Sigmoid colon (tissue), 7 donors: ENCODE measurements around the gene CGB5. TPM values are rescaled to one million over a fixed set of nuclear protein-coding genes. Genes with fewer than 3 reads are reported as not detected.

Experiments used
- DNase-seq: peaks from one replicate; pipeline ENCODE4 v3.0.0-alpha.2; 2019
- H3K27ac ChIP-seq, 4 donors: fragments of 200-600 bp; sonication (generic); one replicate each; pipeline ENCODE4 v1.5.1; 2016 to 2019; ENCODE audit warnings: mild to moderate bottlenecking in 1 of 4
- H3K27me3 ChIP-seq, 3 donors: fragments of 200-600 bp; sonication (generic); one replicate each; pipeline ENCODE4 v1.5.1; 2019; ENCODE audit warnings: mild to moderate bottlenecking in 1 of 3
- H3K36me3 ChIP-seq, 4 donors: fragments of 200-600 bp; sonication (generic); one replicate each; pipeline ENCODE4 v1.5.1; 2016 to 2019
- H3K4me1 ChIP-seq, 4 donors: fragments of 200-600 bp; sonication (generic); one replicate each; pipeline ENCODE4 v1.5.1; 2017 to 2019
- H3K4me3 ChIP-seq, 4 donors: fragments of 200-600 bp; sonication (generic); one replicate each; pipeline ENCODE4 v1.5.1; 2017 to 2019; ENCODE audit warnings: mild to moderate bottlenecking in 2 of 4, moderate library complexity in 1 of 4
- H3K9me3 ChIP-seq, 4 donors: fragments of 200-600 bp in 3 of 4; sonication (generic) in 3 of 4; one replicate each; pipeline versions ENCODE4 v1.5.1 to v1.6.1; 2013 to 2019
- CTCF ChIP-seq, 4 experiments: fragments of 450-650 bp in 3 of 4; fragments of 200-600 bp in 1 of 4; IDR thresholded peaks; one replicate each; pipeline ENCODE4 v1.5.1; 2016 to 2019; ENCODE audit warnings: antibody characterized with exemption in 4 of 4, mild to moderate bottlenecking in 3 of 4, moderate library complexity in 2 of 4
- EP300 ChIP-seq, 4 donors: sonication (generic); formaldehyde crosslinking; IDR thresholded peaks; one replicate each; pipeline ENCODE4 v1.6.1; 2017; ENCODE audit warnings: antibody characterized with exemption in 4 of 4
- POLR2A ChIP-seq, 2 donors: fragments of 450-650 bp; IDR thresholded peaks; one replicate each; pipeline ENCODE4 v1.6.1; 2016; ENCODE audit warnings: antibody characterized with exemption in 2 of 2, mild to moderate bottlenecking in 2 of 2, moderate library complexity in 2 of 2
- POLR2AphosphoS5 ChIP-seq, 4 donors: sonication (generic); formaldehyde crosslinking; IDR thresholded peaks; one replicate each; pipeline ENCODE4 v1.6.1; 2017; ENCODE audit warnings: antibody characterized with exemption in 4 of 4
- WGBS, 2 donors: extraction: QIAGEN DNeasy Blood & Tissue Kit; methylation state at CpG; one replicate each; pipeline ENCODE4 v1.1.7; 2013; 5-methylcytosine and 5-hydroxymethylcytosine counted together
- intact Hi-C: fragments of 100-400 bp; cut with DNase I; formaldehyde crosslinking; loops from one replicate; pipeline ENCODE4 v1.15.1; 2023
- polyA plus RNA-seq, 3 donors: library from polyadenylated mRNA; stranded (reverse); fragments of 200-250 nt; gene quantifications; one replicate each; pipeline ENCODE4 v1.2.3, GENCODE V29; 2013
- total RNA-seq, 4 donors: library from RNA; depleted of rRNA; stranded (reverse); fragments of >200 nt; gene quantifications; one replicate each; pipeline ENCODE4 v1.1.0, GENCODE V29; 2016
- donor health status: healthy with polysubstance abuse.
- donor health status: Bipolar disorder and iron deficiency.
- donor health status: healthy.

CGB5 gene
- total and polyA plus RNA-seq, 7 donors, result not detected

DNA sequence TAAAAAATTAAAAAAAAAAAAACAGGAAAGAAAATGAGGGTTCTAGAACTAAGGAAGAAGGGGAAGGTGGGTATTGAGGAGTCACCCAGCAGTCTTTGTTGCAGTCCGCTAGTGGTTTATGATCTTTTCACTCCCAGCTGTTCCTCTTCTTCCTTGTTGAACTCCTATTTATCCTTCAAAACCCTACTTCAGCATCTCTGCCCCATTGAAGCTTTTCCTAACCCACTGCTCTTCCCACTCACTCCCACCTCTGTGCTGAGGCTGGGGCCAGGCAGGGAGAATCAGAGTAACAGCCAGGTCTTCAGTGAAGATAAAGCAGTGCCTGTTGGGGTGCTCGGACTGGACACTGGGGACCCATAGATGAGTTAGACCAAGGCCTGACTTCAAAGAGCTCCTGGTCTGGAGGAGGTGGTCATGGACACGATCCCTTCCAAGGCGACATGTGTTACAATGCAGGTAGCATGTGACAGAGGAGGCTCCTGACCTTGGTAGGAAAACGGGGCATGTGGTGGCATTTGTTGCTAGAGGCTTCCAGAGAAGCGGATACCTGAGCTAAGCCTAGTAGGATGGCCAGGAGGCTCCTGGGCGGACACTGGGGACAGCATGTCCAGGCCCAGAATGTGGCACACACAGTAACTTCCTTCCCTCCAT, 38.6 kb upstream of the CGB5 start:
- 95 to 96% methylated on average over 7 of the region's 7 CpGs for WGBS, 2 donors
- Histone ChIP-seq H3K27me3 (no peaks in the 10 kb centered on the region), H3K9me3 (no peaks in the 10 kb centered on the region), H3K4me1 (no peaks in the 10 kb centered on the region), H3K4me3 (no peak overlapping the region), H3K27ac (no peak overlapping the region), H3K36me3 (peaks cover 7 to 78% (median 28%) of the 10 kb centered on the region in 4 donors)
- intact Hi-C loops, result no loop called here
- DNase-seq, result no peak
- TF ChIP-seq CTCF (IDR thresholded peaks at IDR 0.05), result no peak
- TF ChIP-seq EP300 (IDR thresholded peaks at IDR 0.05), result no peak
- no peak for TF ChIP-seq POLR2A (IDR thresholded peaks at IDR 0.05)
- no peak for TF ChIP-seq POLR2AphosphoS5 (IDR thresholded peaks at IDR 0.05)

GRCh38 chr19:49006905-49007304, 36.7 kb upstream of the CGB5 start:
- no peaks in the 10 kb centered on the region for H3K4me1 ChIP-seq

DNA sequence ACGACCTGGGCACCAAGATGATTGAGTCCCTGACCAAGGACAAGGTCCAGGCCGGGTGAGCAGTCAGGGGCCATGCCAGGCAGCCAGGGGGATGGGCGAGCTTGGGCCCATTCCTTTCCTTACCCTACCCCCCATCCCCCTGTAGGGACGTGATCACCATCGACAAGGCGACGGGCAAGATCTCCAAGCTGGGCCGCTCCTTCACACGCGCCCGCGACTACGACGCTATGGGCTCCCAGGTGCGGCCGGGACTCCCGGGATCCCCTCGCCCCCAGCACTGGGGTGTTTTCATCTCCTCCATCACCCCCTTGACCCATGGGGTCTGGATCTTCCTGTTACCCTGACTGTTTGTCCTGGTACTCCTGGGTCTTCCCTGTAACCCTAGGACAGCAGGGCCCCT, 33.8 kb upstream of the CGB5 start:
- no peak for DNase-seq
- no peak for TF ChIP-seq CTCF (IDR thresholded peaks at IDR 0.05)
- TF ChIP-seq EP300 (IDR thresholded peaks at IDR 0.05), result no peak
- TF ChIP-seq POLR2AphosphoS5 (IDR thresholded peaks at IDR 0.05), result no peak
- TF ChIP-seq POLR2A (IDR thresholded peaks at IDR 0.05), result no peak
- intact Hi-C loops, result no loop called here
- H3K27me3 ChIP-seq, result no peaks in the 10 kb centered on the region
- H3K9me3 ChIP-seq, result no peaks in the 10 kb centered on the region
- 95 to 96% methylated on average over 18 of the region's 18 CpGs for WGBS, 2 donors
- peaks cover 16 to 86% (median 37%) of the 10 kb centered on the region in 4 donors for H3K36me3 ChIP-seq
- H3K4me3 ChIP-seq, result no peak overlapping the region
- H3K27ac ChIP-seq, result no peak overlapping the region
- H3K4me1 ChIP-seq, result no peaks in the 10 kb centered on the region

More at GRCh38 chr19:49006905-49007304, 36.7 kb upstream of the CGB5 start:
- Histone ChIP-seq H3K36me3 (peaks cover 15 to 91% (median 38%) of the 10 kb centered on the region in 4 donors), H3K9me3 (no peaks in the 10 kb centered on the region), H3K27me3 (no peaks in the 10 kb centered on the region), H3K27ac (no peak overlapping the region), H3K4me3 (no peak overlapping the region)
- no peak for DNase-seq
- TF ChIP-seq POLR2A (IDR thresholded peaks at IDR 0.05) (no peak), EP300 (IDR thresholded peaks at IDR 0.05) (no peak), POLR2AphosphoS5 (IDR thresholded peaks at IDR 0.05) (no peak)
- 98% methylated on average over 22 of the region's 22 CpGs for WGBS, 2 donors
- intact Hi-C loops, result no loop called here

DNA sequence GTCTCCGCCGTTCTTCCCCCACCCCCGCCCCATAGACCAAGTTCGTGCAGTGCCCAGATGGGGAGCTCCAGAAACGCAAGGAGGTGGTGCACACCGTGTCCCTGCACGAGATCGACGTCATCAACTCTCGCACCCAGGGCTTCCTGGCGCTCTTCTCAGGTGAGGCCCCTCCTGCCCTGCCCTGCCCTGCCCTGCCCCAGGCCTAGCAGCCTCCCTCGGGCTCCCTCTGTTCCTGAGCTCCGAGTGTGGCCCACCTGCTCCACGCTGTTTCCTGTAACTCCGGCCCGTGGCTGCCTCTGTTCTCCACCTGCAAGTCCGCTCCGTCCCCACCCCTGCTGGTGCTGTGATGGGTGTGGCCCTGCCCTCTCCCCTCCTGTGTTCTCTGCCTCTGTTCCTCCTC, 33.2 kb upstream of the CGB5 start:
- DNase-seq, result no peak
- H3K9me3 ChIP-seq, result no peaks in the 10 kb centered on the region
- no peak overlapping the region for H3K4me3 ChIP-seq
- H3K27me3 ChIP-seq, result no peaks in the 10 kb centered on the region
- no peak overlapping the region for H3K27ac ChIP-seq
- H3K36me3 ChIP-seq, result peaks cover 16 to 86% (median 36%) of the 10 kb centered on the region in 4 donors
- H3K4me1 ChIP-seq, result no peaks in the 10 kb centered on the region
- no peak for TF ChIP-seq POLR2AphosphoS5 (IDR thresholded peaks at IDR 0.05)
- TF ChIP-seq POLR2A (IDR thresholded peaks at IDR 0.05), result no peak
- TF ChIP-seq EP300 (IDR thresholded peaks at IDR 0.05), result no peak
- TF ChIP-seq CTCF (IDR thresholded peaks at IDR 0.05), result no peak
- WGBS, 2 donors, result 91 to 94% methylated on average over 18 of the region's 18 CpGs
- intact Hi-C loops, result no loop called here

DNA sequence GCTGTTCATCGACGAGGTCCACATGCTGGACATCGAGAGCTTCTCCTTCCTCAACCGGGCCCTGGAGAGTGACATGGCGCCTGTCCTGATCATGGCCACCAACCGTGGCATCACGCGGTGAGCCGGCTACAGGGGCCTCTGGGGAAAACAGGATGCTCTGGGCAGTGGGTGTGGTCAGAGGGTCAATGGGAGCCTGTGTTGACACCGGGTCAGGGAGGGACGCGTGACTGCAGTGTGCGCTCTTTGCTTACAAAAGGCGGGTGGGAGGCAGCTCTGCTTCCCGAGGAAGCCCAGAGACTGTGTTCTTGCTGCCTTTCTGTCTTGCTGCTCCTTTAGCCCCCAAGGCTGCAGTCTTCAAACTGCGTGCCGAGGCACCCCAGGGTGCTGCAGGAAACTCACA, 32.5 kb upstream of the CGB5 start:
- Histone ChIP-seq H3K27ac (no peak overlapping the region), H3K27me3 (no peaks in the 10 kb centered on the region), H3K4me3 (no peak overlapping the region), H3K9me3 (no peaks in the 10 kb centered on the region), H3K36me3 (peaks cover 16 to 85% (median 30%) of the 10 kb centered on the region in 4 donors), H3K4me1 (no peaks in the 10 kb centered on the region)
- intact Hi-C loops, result no loop called here
- TF ChIP-seq POLR2A (IDR thresholded peaks at IDR 0.05) (no peak), EP300 (IDR thresholded peaks at IDR 0.05) (no peak), CTCF (IDR thresholded peaks at IDR 0.05) (no peak), POLR2AphosphoS5 (IDR thresholded peaks at IDR 0.05) (no peak)
- WGBS, 2 donors, result 90 to 93% methylated on average over 17 of the region's 17 CpGs
- DNase-seq, result no peak
